Stimulated activated CD4-positive, alpha-beta T cell treated with anti-CD3 and anti-CD28 coated beads, Interleukin-2, amount 100 ng/mL, for 4 hours (primary cell): ENCODE results near the gene GPC1.

Source experiments
- DNase-seq: peaks from one replicate; pipeline ENCODE4 v3.0.0-alpha.2; 2020; ENCODE audit warnings: low read depth

The GPC1 gene

DNA sequence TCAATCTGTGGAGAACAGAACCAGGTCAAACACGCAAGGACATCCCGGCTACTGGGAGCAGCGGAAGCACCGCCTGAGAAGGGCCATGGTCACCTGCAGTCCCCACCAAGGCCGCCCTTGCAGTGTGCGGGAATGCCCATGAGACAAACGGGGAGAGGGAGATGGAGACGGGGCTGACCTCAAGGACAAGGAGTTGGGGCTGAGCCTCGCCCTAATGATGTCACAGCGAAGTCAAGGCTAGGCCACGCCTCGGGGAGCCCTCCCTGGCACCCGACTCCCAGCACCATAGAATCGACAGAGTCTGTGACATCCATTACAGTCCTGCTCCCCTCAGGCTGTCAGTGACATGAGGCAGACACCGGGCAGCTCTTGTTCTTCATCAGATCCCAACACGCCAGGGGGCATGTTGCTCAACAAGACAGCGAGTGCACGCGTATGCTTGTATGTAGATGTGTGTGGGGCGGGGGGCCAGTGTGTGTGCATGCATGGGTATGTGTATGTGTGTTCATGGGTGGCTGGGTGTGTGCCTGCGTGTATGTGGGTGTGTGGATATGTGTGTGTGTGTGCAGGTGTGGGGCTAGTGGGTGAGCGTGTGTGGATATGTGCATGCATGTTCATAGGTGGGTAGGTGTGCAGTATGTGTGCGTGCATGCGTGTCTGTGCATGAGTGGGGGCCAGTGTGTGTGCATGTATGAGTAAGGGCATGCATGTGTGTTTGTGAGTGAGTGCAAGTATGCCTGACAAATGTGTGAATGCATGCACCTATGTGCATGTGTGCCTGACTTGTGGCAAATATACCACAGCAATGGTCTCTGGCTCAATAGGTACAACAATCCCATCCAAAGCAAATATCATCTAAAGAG, 65.3 kb downstream of the GPC1 start:
- DNase-seq: no peak

DNA sequence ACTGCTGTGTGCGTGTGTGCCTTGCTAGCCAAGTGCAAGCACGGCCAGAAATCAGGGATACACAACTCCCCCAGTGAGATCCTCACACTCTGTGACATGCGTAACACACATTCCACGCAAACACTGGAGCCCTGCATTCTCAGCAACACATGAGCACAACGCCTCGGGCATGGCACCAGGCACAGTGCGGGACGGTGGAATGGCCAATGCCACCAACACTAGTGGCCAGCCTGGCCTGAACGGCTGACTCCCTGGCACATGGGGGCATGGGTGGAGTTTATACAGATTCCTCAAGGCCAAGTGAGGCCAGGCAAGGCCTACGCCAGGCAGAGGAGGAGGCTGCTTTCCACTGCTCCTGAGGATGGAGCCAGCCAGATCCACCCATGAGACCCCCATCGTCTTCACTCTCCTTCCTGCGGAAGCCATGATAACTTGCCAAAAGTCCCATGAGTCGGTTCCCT, 66.1 kb downstream of the GPC1 start:
- no peak for DNase-seq

DNA sequence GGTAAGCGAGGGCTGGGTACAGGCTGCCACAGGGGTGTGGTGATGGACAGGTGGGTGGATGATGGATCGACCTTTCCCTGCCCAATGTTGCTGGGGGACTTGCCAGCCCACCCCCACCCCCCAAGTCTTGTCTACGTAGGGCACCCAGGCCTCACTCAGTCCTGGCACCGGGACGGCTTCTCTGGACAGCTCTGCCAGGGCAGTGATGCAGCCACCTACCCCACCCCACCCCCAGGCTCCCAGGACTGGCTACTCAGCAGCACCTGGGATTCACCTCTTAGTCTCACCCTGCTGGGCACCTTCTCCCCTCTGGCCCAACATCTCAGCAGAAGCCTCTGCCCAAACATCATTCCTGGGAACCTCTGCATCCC, 66.6 kb downstream of the GPC1 start:
- DNase-seq: no peak

DNA sequence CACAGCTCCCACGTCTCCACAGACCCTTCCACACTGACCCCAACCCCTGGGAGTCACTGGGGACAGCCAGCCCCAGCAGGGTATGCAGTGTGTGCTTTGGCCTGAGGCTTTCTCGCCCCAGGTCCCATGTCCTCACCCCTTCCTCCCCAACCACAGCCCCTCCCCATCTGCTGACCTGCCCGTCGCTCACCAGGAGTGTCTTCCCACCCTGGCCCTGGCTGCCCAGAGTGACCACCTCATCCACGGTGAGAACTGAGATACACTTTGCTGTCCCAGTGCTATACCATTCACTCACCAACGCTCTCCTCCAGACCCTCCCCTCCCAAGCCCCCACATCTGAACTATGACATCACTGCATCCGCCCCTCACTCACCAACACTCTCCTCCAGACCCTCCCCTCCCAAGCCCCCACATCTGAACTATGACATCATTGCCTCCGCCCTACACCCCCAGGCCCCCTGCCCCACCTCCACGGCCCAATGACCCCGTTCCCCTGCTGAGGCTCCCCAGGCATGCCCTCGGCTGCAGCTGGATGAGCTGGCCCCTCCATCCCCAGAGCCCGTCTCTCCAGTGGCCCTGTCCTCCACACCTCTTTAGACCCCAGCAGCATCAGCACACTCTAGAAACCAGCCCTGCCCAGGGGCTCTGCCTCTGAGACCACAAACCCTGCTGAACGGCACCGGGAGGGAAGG, 67.1 kb downstream of the GPC1 start:
- DNase-seq: no peak

DNA sequence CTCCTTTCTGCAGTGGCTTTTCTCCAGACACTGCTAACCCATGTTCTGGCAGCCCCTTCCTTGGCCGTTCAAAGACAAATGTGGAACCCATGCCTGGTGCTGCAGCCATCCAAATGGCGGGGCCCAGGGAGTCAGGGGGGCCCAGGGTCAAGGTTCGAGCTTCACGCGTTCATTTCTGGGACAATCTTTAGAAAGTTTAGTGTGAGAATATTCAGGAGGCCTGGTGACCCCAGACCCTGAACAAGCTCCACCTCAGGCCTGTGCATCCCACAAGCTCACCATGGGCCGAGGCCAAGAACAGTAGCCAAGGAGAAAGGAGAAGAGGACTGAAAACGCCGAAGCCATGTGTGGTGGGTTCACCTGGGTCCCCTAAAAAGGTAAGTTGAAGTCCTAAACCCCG, 67.9 kb downstream of the GPC1 start:
- DNase-seq: no peak

DNA sequence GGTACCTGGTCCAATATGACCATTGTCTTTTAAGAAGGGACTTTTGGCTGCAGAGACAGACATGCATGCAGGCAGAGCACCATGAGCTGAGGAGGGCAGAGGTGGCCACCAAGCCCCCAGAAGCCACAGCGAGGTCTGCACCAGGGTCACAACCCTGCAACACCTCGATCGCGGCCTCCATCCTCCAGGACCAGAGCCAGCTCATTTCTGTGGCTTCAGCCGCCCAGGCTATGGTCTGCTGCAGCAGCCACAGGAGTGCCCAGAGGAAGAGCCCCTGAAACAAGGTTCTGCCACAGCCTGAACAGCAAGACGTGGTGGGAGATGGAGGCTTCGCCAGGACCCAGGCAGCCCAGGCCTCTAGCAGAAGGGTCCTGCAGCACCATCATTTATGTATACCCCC, 68.4 kb downstream of the GPC1 start:
- no peak for DNase-seq

DNA sequence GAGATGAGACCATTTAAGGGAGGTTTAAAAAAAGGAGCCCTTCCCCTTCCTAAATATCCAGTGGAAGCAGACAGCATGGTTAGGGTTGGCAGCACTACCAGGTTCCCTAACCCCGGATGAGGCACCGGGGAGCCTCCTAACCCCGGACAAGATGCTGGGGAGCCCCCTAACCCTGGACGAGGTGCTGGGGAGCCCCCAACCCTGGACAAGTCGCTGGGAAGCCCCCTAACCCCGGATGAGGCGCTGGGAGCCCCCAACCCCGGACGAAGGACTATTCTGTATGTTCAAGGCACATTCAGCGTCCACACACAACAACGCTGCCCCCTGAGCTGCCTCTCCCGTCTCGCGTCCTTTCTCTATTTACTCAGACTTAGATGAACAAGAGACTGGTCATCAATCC, 70.4 kb downstream of the GPC1 start:
- DNase-seq: no peak

DNA sequence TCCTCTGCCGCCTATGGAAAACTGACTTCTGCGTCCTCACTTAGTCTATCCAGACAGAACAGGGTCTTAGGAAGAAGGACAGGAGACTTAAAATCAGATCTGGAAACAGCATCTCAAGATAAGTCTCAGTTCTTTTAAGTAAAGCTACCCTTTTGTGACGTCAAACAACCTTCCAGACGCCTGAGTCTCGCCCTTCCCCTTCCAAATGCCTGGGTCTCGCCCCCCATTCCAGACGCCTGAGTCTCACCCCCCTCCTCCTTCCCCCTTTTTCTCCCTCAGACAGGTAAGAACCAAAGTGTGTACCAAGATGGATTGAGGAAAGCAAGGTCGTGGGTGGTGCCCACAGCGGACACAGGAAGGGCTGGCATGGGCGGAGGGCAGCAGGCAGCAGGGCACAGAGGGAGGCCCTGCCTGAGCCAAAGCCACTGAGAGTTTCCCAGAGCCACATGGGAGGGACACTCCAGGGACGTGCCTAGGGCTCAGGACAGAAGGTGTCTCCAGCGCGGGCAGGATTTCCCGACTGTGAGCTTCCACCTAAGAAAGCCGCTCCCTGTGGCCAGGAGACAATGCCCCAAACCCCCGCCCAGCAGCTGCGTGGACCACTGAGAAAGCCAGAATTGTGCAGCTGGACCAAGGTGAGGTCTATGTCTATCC, 71.1 kb downstream of the GPC1 start:
- no peak for DNase-seq

DNA sequence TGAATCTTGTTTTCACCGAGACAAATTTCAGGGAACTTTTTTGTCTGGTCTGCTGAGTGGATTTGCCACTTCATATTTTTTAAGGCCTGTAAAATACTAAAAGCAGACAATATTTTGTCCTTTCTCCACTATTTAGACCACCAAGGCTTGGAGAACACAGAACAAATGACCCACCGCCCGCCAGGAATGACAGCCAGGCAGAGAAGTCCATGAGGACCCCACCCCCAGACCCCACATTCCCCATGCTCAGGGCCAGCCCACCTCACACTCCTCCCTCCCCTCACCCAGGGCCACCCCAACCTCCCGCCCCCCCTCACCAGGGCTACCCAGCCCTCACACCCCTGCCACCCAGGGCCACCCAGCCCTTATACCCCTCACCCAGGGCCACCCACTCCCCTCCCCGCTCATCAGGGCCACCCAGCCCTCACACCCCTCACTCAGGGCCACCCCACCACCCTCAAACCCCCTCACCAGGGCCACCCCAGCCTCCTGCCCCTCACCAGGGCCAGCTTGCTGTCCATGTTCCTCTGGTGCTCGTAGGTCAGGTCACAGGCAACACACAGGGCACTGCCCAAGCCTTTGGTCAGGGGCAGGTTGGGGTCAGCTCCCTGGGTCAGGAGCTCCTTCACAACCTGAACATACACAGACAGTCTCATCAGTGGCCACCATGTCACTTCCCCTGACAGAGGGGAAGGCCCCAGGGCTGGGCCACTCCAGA, 71.8 kb downstream of the GPC1 start:
- no peak for DNase-seq

DNA sequence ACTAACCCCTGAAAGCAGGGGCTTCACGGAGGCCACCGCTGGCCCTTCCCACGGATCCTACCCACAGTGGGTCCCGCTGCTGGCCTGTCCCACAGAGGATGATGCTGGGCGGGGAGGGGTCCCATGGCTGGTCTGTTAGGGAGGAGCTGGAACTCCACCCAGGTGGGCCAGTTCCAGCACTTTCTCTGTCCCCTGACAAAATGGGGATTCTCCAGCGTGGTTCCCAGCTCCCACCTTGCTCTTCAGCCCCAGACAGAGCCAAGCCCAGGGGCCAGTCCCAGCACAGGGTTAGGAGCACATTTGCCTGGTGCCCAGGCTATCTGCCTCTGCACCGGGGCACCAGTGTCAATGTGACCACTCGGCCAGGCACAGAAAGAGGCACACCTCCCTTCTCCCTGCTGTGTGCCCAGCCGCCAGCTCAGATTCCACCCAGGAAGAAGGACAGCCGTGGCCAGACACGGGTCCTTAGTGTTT, 72.4 kb downstream of the GPC1 start:
- no peak for DNase-seq

DNA sequence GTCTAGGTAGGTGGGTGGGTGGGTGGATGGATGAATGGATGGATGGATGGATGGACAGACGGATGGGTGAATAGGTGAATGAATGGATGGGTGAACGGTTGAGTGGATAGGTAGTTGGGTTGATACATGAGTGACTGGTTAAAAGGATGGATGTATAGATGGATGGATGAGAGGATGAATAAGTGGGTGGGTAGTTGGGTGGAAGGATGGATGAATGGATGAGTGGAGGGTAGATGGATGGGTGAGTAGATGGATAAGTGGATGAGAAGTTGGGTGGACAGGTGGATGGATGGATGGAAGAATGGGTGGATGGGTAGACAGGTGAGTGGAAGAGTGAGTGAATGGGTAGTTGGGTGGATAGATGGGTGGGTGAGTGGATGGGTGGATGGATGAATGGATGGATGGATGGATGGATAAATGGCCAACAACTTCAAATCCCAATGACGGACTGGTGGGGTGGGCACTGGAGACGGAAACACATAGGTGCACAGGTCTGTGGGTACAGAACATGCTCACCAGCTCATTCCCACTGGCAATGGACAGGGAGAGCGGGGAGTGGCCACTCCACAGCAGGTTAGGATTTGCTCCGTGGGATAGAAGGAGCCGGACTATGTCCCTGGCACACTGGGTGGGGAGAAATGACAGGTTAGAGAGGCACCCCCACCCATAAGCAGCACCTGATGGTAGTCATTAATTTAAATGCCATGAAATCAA, 73.5 kb downstream of the GPC1 start:
- DNase-seq: no peak

DNA sequence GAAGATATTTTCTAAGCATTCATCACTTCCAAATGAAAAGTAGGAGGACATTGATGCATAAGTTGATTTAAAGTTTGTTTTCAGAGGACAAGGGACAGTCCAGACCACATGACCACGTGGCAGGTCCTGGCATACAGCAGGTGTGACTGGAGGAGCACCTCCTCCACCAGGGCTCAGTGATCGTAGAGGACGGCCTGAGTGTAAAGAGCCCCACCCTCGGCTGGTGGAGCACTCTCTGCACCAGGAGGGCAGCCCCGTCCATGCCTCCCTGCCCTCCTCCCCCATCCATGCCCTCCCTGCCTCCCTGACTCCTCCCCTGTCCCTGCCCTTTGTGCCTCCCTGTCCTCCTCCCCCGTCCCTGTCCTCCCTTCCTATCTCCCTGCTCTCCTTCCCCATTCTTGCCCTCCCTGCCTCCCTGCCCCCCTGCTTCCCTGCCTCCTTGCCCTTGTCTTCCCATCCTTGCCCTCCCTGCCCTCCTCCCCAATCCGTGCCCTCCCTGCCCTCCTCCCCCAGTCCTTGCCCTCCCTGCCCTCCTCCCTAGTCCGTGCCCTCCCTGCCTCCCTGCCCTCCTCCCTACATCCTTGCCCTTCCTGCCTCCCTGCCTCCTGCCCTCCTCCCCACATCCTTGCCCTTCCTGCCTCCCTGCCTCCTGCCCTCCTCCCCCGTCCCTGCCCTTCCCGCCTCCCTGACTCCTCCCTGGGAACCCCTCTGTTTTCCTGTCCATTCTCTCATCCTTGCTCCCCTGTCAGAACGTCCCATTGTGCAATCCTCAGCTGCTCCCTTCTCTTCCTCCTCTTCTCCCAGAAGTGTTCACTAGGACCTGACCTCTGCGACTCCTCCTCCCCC, 74.4 kb downstream of the GPC1 start:
- no peak for DNase-seq

DNA sequence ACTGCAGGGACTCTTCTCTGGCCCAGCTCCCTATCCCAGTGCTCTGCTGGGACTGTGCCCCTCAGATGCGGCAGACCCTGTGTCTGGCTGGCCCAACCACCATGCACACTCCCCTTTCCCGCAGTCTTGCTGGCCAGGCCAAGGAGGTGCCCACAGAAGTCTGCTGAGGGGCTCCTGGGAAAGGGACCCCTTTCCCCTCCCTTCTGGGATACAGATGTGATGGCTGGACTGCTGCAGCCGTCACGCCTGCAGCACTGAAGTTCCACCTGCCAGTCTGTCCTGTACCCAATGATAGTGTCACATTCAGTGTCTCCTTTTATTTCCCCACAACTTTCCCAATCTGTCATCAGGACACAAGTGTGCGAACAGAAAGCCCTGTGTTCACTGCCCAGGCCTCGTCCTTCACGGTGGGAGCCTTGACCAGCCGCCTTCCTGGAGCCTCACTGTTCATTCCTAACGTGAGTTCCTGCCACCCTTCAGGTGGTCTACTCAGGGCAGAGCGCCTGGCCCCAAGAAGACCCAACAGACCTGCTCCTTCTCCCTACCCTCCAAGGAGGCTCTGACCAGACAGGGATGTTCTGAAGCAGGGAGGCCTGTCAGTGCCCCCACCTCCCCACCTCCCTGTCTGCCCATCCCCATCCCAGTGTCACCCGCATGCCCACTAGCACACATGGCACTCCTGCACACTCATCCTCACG, 75.2 kb downstream of the GPC1 start:
- DNase-seq: no peak

DNA sequence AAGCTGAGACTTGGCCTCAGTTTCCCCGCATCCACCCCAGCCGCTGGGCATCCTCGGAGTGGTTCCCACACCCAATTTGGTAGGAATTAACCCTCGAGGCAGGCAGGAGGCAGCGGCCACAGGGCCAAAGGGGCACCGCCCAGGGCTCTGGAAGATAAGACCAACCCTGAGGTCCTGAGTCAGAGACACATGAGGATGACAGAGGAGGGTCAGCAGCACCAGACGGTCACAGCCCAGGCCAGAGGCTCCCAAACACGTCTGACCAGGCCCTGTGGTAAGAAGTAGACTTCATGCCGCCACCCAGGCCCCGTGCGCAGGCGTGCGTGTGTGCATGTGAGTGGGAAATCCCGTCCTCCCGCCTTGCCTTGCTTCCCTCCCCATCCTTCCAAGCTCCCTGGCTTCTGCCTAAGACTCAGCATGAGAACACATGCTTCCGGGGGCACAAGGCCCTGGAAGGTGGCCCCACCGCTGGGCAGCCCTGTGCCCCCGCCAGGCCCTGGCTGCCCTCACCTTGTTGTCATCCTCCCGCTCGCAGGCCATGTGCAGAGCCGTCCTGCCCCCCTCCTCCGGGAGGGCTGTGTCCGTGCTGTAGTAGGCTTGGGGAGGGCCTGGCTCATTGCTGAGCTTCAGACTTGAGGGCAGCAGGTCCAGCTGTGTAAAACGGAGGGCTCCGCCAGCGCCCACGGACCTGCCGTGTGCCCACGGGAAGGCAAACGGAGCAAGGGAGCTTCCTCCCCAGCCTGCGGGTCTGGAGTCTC, 76.1 kb downstream of the GPC1 start:
- no peak for DNase-seq

DNA sequence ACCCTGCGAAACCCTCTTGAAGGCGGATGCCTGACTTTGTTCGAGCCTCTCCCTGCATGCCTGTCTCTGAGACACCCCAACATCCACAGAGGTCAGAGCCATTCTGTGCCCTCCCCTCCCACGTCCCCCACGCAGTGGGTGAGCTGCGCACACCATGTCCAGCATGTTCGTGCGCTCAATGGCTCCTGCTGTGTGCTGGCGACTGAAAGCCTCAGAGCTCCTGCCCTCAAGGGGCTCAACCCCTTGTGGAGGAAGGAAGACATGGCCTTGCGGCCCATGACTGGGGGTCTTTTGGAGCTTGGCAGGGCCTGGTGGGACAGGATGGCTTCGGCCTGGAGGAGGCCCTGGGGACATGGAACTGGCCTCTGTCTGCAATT, 76.6 kb downstream of the GPC1 start:
- DNase-seq: no peak

DNA sequence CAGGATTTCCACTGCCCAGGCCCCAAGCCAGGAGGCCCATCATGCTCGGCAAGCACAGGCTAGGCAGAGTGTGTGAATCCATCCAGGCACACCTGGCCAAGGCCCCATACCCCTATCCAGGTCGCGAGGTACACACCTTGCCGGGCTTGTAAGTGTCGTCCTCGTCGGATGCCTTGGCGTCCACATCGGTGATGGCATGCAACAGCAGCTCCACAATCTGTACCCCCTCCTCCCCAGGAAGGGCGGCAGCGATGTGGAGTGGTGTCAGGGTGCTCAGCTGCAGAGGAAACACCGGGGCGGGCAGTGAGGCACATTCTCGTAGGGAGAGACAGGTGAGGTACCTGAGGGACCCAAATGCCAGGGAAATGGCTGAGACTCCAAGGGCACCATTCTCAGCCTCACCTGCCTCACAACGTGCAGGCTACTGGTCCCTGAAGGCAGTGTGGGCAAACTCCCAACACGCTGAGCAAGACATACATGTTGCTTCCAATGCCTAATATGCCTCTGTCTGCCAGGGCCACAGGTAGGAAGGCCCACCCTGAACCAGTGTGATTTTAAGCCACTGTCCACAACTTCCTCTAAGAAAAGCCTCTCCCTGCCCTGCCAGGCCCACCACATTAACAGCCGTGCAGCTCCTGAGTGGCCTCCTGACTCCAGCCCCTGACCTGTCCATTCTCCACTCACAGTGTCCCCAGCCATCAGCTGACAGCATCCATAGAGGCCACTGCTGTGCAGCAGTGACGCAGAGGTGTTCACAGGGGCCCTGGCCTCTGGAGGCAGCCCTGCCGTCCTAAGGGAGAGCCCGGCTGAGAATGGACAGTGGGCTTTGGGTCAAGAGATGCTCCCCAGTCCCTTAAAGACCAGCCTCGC, 77.4 kb downstream of the GPC1 start:
- DNase-seq: no peak

DNA sequence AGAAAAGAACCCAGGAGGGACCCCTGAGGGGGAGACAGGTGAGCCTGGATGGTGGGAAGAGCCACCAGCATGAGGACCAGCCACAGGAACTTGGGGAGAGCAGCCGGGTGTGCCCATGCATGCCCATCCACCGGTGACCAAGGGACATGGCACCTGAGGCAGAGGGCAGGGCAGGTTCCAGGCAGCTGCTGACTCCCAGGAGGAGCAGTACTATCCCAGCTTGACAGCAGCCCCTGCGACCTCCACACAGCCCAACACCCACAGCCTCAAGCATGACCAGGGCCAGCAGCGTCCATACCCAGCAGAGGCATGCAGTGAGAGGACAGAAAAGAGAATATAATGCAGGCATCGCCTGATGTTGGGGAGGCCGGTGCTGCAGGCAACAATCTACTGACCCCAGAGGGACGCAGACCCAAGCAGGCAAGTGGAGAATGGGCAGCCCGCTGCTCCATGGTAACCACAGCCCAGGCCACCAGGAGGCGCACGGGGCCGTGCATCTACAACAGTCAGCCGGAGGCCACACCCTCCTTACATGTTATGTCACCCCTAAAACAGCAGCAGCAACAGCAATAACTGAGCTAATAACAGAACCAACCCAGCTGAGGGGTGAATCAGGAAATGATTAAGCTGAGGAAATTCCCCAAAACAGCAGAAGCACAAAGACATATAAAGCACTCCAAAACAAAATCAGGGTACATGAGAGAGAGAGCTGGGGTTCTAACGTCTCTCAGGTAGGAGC, 78.3 kb downstream of the GPC1 start:
- peak; percentile 73 for DNase-seq

DNA sequence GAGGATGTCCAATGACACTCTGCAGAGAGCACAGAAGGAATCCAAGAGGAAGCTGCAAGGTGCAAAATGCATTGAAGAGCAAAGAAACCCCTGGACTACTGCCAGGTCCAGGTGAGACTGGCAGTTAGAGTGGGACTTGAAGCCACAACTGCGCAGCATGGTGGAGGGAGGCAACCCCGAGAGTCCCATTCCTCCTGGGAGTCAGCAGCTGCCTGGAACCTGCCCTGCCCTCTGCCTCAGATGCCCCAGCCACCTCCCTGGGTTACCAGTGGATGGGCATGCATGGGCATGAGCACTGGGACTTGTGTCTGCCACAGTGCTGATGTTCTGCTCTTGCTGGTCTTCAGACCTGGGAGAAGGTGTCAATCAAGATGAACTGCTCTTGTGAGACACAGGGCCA, 79.2 kb downstream of the GPC1 start:
- no peak for DNase-seq
